Activated CD4-positive, alpha-beta T cell treated with anti-CD3 and anti-CD28 coated beads for 24 hours (primary cell): ENCODE results near the gene CHSY3.

Source experiments
- DNase-seq, 2 donors: peaks; one replicate each; pipeline ENCODE4 v3.0.0-alpha.2; 2020; ENCODE audit warnings: low read depth in 2 of 2

Gene CHSY3

DNA sequence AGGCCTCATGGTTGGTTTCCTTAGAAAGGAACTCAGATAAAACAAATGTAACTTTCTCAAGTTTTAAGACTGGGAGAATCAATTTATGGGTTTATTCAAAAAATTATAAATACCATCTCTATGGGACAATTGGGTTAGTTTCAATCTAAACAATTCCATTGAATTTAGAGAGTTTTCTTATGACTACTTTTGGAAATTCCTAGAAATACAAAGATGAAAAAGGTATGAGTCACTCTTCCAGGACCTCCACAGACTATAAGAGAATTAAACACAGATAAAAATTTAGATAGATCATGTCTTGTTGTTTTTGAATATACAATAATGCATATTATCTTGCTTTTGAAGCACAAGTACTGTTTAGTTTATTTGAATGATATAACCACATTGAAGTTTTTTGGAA, 188.7 kb downstream of the CHSY3 start:
- DNase-seq = no peak

DNA sequence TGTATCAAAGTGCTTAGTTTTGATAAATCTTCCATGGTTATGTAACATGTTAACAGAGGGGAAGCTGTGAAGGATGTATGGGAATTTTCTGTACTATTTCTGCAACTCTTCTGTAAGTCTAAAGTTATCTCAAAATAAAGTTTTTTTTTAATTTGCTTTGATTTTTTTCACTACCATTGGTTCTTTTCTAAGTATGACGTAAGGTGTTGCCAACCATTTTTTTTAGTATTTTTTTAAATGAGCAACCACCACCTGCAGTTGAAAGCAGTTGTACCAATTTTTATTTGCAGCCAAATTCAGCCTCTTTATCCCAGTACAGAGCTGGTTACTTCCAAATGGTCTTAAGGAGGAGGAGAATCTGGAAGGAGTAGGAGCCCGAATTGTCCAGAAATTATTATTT, 192.2 kb downstream of the CHSY3 start:
- no peak for DNase-seq

GRCh38 chr5:130099008-130099407, 194.7 kb downstream of the CHSY3 start:
- DNase-seq = no peak

- DNase-seq = no peak
Observed at GRCh38 chr5:130102375-130102774, 198.1 kb downstream of the CHSY3 start.

DNA sequence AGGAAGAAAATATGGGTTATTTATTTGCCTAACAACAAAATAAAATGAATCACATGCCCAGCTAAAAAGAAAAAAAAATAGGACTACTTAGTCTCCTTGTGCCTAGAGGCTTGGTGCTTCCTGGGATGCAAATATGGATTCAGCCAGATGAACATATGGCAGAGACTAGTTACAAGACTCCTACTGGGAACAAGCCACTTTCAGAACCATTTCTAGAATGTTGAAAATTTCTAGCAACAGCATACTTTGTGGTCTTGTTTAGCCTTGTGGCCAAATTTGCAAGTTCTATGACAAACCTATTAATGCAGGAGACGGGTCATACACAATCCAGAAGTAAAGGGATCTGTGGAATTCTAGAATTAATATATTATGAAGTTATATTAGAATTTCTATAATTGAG, 198.7 kb downstream of the CHSY3 start:
- DNase-seq = no peak

GRCh38 chr5:130104895-130105688, 200.8 kb downstream of the CHSY3 start:
- DNase-seq = no peak

GRCh38 chr5:130106480-130106879, 202.2 kb downstream of the CHSY3 start:
- DNase-seq = no peak

GRCh38 chr5:130109152-130109551, 204.9 kb downstream of the CHSY3 start:
- DNase-seq = no peak

DNA sequence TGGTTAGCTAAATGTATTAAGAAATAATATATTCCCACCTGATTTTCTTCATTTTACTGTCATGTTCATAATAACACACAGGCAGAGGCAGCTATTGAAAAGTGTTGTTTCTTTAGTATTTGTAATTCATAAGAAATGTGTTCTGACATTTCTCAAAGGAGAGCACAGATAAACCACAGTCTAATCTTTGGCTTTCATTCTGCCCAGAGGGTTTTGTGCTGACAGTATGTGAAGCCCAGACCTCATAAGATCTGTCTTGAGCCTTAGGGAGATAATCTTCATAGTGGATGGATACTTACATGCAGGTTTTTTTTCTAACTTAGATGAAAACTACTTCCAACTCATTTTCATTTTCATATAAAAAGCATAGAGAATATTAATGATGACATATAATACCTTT, 206.1 kb downstream of the CHSY3 start:
- no peak for DNase-seq

GRCh38 chr5:130111746-130112145, 207.5 kb downstream of the CHSY3 start:
- no peak for DNase-seq

DNA sequence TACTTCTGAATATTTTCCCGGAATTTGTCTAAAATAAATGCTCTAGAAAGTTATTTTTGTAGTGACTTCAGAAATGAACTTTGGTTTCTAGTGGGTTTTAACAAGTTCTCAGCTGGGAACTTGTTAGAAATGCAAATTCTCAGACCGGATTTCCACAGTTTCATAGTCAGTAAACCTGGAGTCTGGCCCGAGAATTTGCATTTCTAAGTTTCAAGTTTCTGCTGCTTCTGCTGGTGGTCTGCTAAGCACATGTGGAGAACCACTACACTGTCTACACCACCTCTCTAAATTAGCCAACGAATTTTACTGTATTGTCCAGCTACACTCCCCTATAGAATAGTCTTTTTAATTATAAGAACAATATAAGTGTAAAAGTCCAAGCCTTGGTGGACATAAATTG, 208.0 kb downstream of the CHSY3 start:
- no peak for DNase-seq

DNA sequence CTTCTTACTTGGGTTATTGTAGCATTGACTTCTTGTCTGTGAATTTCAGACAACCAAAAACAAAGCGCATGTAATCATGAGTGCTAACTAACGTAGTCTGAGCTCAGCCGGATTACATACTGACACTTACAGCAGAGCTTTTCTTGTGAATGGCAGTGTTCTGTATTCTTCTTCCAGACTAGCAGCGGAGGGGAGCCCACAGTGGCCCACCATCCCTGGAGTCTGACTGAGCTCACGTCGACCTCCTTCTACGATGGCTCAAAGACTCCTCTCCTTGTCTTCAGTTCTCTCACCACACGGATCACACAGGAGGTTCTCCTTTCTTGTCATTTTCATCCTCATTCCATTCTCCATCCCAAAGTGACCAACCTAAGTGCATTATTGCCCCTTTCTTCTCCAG, 211.4 kb downstream of the CHSY3 start:
- DNase-seq = no peak

GRCh38 chr5:130116462-130116861, 212.2 kb downstream of the CHSY3 start:
- no peak for DNase-seq

DNA sequence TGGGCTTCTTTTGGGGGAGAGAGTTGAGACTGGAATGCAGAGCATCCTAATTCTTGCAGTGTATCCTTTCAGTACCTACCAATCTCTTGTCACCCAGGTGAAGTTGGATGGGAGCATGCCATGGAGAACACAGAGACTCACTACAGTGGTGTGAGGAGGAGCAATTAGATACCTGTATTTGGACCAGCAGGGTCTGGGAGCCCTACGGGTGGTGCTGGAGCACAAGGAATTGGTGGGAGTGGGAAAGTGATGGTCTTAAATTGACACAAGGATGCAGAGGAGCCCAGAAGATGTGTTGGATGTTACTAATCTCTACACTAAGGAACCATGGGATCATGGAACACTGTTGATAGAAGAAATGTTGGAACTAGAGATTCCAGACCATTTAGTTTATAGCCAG, 212.7 kb downstream of the CHSY3 start:
- no peak for DNase-seq

DNA sequence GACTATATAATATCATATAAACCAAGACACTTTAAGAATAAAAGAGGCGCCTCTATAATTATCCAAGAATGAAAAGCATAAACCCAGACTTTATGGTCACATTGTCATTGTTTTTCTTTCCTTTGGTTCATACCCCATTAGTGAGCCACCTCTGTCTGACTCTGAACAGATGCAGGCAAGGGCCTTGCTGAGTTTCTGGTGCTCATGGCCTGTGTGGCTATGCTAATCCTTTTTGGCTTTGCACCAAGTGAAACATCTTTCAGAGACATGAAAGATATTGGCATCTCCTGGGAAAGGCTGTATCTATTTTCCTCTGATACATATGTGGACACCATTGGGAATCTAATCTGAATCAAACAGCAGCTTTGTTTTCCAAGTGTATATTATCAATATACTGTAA, 222.5 kb downstream of the CHSY3 start:
- no peak for DNase-seq

DNA sequence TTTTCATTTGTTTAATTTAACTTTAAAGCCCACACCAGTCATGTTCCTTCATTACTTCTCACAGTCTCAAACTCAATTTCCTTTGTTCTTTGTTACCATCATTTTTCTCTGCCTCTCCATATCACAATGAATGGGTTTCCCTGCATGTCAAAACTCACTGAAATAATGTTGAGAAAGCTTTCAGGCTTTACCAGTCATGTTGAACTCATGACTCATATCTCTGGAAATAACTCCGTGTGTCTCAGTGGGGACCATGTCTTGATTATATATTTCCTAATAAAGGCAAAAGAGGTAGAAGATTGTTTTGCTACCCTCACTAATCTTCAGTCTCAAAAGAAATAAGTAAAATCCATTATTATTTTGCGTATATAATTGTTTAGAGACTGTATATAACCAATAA, 231.2 kb downstream of the CHSY3 start:
- no peak for DNase-seq

DNA sequence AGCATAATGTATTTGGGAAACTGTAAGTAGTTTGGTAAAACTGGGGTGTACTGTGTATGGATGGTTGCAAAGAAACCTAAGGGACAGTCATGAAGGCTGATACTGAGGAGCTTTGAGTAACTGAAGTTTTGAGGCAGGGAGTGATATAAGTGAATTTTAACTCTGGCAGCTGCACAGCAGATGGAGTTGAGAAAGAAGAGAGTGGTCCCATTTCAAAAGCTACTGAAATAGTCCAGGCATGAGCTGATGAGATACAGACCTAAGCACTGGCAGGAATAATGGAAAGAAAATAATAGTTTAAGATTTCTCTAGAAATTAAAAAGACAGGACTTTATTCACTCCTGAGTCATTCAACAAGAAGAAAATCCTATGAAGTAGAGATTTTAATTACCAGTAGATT, 232.0 kb downstream of the CHSY3 start:
- DNase-seq = no peak

DNA sequence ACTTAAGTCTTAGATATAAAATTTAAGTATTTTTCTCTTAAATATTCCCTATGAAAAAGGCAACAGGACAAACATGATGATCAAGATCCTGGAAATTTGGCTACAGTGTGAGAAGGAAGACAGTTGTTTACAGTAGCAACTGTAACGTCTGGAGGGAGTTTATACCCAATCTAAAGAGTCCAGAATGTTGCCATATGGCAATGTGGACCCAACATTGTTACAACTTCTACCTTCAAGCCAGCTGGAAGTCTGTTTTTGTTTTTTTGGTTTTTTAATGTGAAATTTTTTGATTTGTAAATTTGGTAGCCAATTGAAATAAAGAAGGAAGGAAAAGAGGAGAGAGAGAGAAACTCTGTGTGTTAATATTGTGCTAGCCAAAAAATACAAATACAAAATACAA, 233.4 kb downstream of the CHSY3 start:
- DNase-seq = no peak

DNA sequence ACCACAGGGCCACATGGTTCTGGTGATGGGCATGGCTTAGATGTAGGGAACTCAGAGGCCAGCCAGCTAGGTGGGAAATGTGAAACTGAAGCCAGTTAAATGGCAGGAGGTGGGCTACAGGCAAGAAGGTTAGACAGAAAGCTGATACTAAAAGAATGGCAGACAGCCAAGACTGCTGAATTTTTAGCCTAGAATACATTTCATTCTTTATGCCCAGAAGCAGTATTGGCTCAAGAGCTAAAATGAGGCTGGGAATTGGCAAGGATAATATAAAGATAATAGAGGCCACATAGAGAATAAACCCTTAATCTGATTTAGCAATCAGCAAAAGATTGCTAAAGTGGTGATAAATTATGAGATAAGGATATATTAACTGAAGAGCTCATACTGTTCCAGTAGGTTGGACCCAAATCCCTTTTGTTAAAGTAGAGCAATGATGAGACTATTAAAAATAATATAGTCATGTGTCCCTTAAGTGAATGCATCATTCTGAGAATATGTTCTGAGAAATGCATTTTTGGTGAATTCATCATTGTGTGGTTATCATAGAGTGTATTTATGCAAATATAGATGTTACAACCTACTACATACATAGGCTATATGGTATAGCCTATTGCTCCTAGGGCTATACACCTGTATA, 234.3 kb downstream of the CHSY3 start:
- DNase-seq = no peak

DNA sequence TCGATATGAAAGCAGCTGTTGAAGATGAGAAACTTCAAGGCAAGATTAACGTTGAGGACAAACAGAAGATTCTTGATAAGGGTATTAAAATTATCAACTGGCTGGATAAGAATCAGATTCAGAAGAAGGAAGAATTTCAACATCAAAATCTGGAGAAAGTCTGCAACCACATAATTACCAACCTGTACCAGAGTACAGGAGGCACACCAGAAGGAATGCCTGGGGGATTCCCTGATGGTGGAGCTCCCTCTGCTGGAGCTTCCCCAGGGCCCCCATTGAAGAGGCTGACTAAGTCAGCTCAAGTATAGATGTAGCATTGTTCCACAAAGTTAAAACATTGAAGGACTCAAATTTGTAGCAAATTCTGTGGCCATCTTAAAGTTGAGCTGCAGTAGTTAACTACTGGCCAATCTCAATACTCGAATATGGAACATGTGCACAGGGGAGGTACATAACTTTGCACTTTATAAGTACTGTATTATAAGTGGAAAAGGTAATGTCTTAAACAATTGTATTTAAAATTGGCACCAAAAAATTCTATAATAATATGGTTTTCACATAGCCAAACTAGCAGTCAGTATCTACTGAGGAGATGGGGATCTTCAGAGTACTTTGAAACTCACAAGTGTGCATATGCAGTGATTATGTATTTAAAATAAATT, 237.5 kb downstream of the CHSY3 start:
- DNase-seq = no peak

- no peak for DNase-seq
Observed at GRCh38 chr5:130151239-130151638, 247.0 kb downstream of the CHSY3 start.

GRCh38 chr5:130155345-130156011, 251.2 kb downstream of the CHSY3 start:
- DNase-seq = no peak

DNA sequence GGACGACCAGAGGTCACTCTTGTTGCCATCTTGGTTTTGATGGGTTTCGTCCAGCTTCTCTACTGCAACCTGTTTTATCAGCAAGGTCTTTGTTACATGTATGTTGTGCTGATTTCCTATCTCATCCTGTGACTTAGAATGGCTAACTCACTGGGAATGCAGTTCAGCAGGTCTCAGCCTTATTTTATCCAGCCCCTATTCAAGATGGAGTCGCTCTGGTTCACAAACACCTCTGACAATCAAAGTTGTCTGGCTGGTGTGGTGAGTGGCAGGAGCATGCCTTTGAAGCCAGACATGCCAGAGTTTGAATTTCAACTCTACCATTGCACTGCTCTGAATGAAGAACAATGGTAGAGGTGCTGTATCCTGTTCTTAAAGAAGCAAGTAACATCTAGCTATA, 253.8 kb downstream of the CHSY3 start:
- no peak for DNase-seq
